HCT116 (cell line): ENCODE data around the gene EIF2B4. TPM values are rescaled to one million over a fixed set of nuclear protein-coding genes. Genes with fewer than 3 reads are reported as not detected.

ENCODE experiments used
- ATAC-seq: fragments of 200-7000 bp; cut with Tn5 transposase; 2 replicates; pipeline ENCODE4 v1.9.1; 2020; ENCODE audit warnings: mild to moderate bottlenecking, moderate library complexity
- BruUV-seq: library from RNA; stranded (reverse); fragments of 400-500 nt; replicated peaks from 2 replicates; lab custom pipeline; 2021; lab: Mats Ljungman, UMichigan
- CTCF ChIA-PET: fragments of 300-600 bp; sonication (Branson Sonifier 250); formaldehyde crosslinking; loops from one replicate; lab custom pipeline; 2021; ENCODE audit warnings: antibody characterized with exemption; lab: Charles Lee
- POLR2A ChIA-PET: fragments of 300-600, 350-600 bp; sonication (Branson Sonifier 250); formaldehyde crosslinking; loops from one replicate; lab custom pipeline; 2021; ENCODE audit warnings: antibody characterized with exemption; lab: Charles Lee
- RAD21 ChIA-PET, 2 experiments: fragments of 300-600 bp; sonication (Branson Sonifier 250); formaldehyde crosslinking; loops; one replicate each; lab custom pipeline; 2023; ENCODE audit warnings: low total read pairs in 2 of 2; ENCODE audit not compliant: uncharacterized antibody in 2 of 2, unreplicated experiment in 2 of 2, low non-redundant PET in 1 of 2; lab: Charles Lee
- DNase-seq: peaks from one replicate; pipeline ENCODE4 v3.0.0-alpha.2; 2010; ENCODE audit warnings: low read depth, low spot score
- H2AFZ ChIP-seq: fragments of 200-600 bp; shearing (Covaris generic), sonication (generic); 2 replicates; pipeline ENCODE4 v1.6.1; 2017; ENCODE audit warnings: low read depth, mixed run types, mixed read lengths, antibody characterized with exemption, low read length; ENCODE audit not compliant: poor library complexity, severe bottlenecking
- H3K27ac ChIP-seq: 2 replicates; pipeline ENCODE4 v1.5.1; 2012; ENCODE audit warnings: low read depth, low read length
- H3K27me3 ChIP-seq: fragments of 200-600 bp; sonication (generic); 2 replicates; pipeline ENCODE4 v1.6.1; 2016; ENCODE audit warnings: mixed run types, low read length, mixed read lengths; ENCODE audit not compliant: insufficient read depth
- H3K36me3 ChIP-seq, 2 experiments: fragments of 200-500 bp in 1 of 2; fragments of 200-600 bp in 1 of 2; sonication (Bioruptor generic) in 1 of 2; sonication (generic) in 1 of 2; 2 replicates each; pipeline versions ENCODE4 v1.5.1 to v1.6.1; 2014 to 2016; ENCODE audit warnings: low read length in 2 of 2, inconsistent platforms in 1 of 2, mixed read lengths in 1 of 2, mixed run types in 1 of 2; ENCODE audit not compliant: insufficient read depth in 2 of 2, control insufficient read depth in 1 of 2
- H3K4me1 ChIP-seq, 2 experiments: fragments of 200-600 bp in 1 of 2; sonication (generic) in 1 of 2; 2 replicates each; pipeline versions ENCODE4 v1.5.1 to v1.6.1; 2012 to 2017; ENCODE audit warnings: low read length in 2 of 2, inconsistent platforms in 1 of 2, mild to moderate bottlenecking in 1 of 2, mixed read lengths in 1 of 2, mixed run types in 1 of 2, moderate library complexity in 1 of 2; ENCODE audit not compliant: insufficient read depth in 2 of 2, control insufficient read depth in 1 of 2
- H3K4me2 ChIP-seq: fragments of 200-600 bp; sonication (generic); 2 replicates; pipeline ENCODE4 v1.6.1; 2017; ENCODE audit warnings: mixed run types, low read length, mixed read lengths
- H3K4me3 ChIP-seq, 2 experiments: fragments of 200-600 bp in 1 of 2; sonication (generic) in 1 of 2; replicated peaks in 1 of 2; 2 replicates each; pipeline ENCODE4 v1.5.1; 2011 to 2016; ENCODE audit warnings: low read length in 2 of 2, control low read depth in 1 of 2, low read depth in 1 of 2, mild to moderate bottlenecking in 1 of 2, mixed read lengths in 1 of 2, mixed run types in 1 of 2
- H3K79me2 ChIP-seq: fragments of 200-600 bp; sonication (generic); 2 replicates; pipeline ENCODE4 v1.6.1; 2017; ENCODE audit warnings: mild to moderate bottlenecking, mixed run types, low read length, moderate library complexity, mixed read lengths; ENCODE audit not compliant: insufficient read depth
- H3K9ac ChIP-seq: fragments of 200-600 bp; sonication (generic); 2 replicates; pipeline ENCODE4 v1.6.1; 2016; ENCODE audit warnings: low read length, mixed read lengths
- H3K9me2 ChIP-seq: fragments of 200-600 bp; sonication (generic), shearing (Covaris generic); 2 replicates; pipeline ENCODE4 v1.6.1; 2017; ENCODE audit warnings: mixed run types, mild to moderate bottlenecking, moderate library complexity; ENCODE audit not compliant: insufficient read depth
- H3K9me3 ChIP-seq, 2 experiments: fragments of 200-500 bp in 1 of 2; fragments of 200-600 bp in 1 of 2; sonication (Bioruptor generic) in 1 of 2; sonication (generic) in 1 of 2; 2 replicates each; pipeline ENCODE4 v1.6.1; 2014 to 2017; ENCODE audit warnings: low read length in 2 of 2, mixed read lengths in 2 of 2, inconsistent platforms in 1 of 2, low read depth in 1 of 2, mild to moderate bottlenecking in 1 of 2, mixed run types in 1 of 2, moderate library complexity in 1 of 2; ENCODE audit not compliant: control insufficient read depth in 1 of 2, insufficient read depth in 1 of 2
- H4K20me1 ChIP-seq: fragments of 200-600 bp; sonication (generic), shearing (Covaris generic); 2 replicates; pipeline ENCODE4 v1.6.1; 2017; ENCODE audit warnings: mixed run types, mild to moderate bottlenecking, moderate library complexity; ENCODE audit not compliant: insufficient read depth
- ATF3 ChIP-seq: IDR thresholded peaks from 2 replicates; pipeline ENCODE4 v1.6.1; 2012
- CEBPB ChIP-seq: IDR thresholded peaks from 2 replicates; pipeline ENCODE4 v1.6.1; 2012; ENCODE audit warnings: low read depth
- CTCF ChIP-seq, 3 experiments: fragments of 200-600 bp in 1 of 3; sonication (generic) in 1 of 3; IDR thresholded peaks in 2 of 3; conservative IDR thresholded peaks in 1 of 3; 2 replicates each; pipeline ENCODE4 v1.5.1; 2012 to 2017; ENCODE audit warnings: low read depth in 2 of 3, low read length in 2 of 3, antibody characterized with exemption in 1 of 3, borderline replicate concordance in 1 of 3, control low read depth in 1 of 3, mild to moderate bottlenecking in 1 of 3, mixed read lengths in 1 of 3, mixed run types in 1 of 3, moderate library complexity in 1 of 3; ENCODE audit not compliant: insufficient read depth in 1 of 3
- EGR1 ChIP-seq: IDR thresholded peaks from 2 replicates; pipeline ENCODE4 v1.6.1; 2012; ENCODE audit warnings: low read depth
- EZH2phosphoT487 ChIP-seq: fragments of 200-600 bp; IDR thresholded peaks from 2 replicates; pipeline ENCODE4 v1.6.1; 2018; ENCODE audit warnings: antibody characterized with exemption, borderline replicate concordance
- FOSL1 ChIP-seq: IDR thresholded peaks from 2 replicates; pipeline ENCODE4 v1.6.1; 2012; ENCODE audit warnings: low read depth
- POLR2A ChIP-seq: IDR thresholded peaks from 2 replicates; pipeline ENCODE4 v1.7.0; 2011; ENCODE audit warnings: borderline replicate concordance; ENCODE audit not compliant: insufficient read depth, insufficient read length; ENCODE audit errors: extremely low read depth
- RAD21 ChIP-seq: IDR thresholded peaks from 2 replicates; pipeline ENCODE4 v1.6.1; 2012; ENCODE audit warnings: low read depth, mild to moderate bottlenecking
- REST ChIP-seq: IDR thresholded peaks from 2 replicates; pipeline ENCODE4 v1.6.1; 2012; ENCODE audit warnings: low read depth
- SIN3A ChIP-seq: IDR thresholded peaks from 2 replicates; pipeline ENCODE4 v1.6.1; 2012; ENCODE audit warnings: low read depth
- ZBTB33 ChIP-seq: IDR thresholded peaks from 2 replicates; pipeline ENCODE4 v1.6.1; 2011; ENCODE audit warnings: mild to moderate bottlenecking, low read length, moderate library complexity; ENCODE audit not compliant: insufficient replicate concordance; ENCODE audit errors: extremely low read depth
- ZFX ChIP-seq: fragments of 450-650 bp; IDR thresholded peaks from 2 replicates; pipeline ENCODE4 v1.6.1; 2017
- intact Hi-C: fragments of 100-400 bp; cut with micrococcal nuclease; formaldehyde crosslinking; loops from 2 replicates; pipeline ENCODE4 v1.10.0; 2022
- total RNA-seq: library from RNA; stranded (reverse); gene quantifications from one replicate; pipeline ENCODE4 v1.2.1, GENCODE V29; 2021; ENCODE audit not compliant: unreplicated experiment

EIF2B4 gene
- total RNA-seq, 1 experiment from 2014 or later, result 43.8 TPM

GRCh38 chr2:27335311-27335710 lies 34.8 kb downstream of the EIF2B4 start:
- no TSS peak for BruUV-seq
- H3K79me2 ChIP-seq, result no peaks in the 10 kb centered on the region
- H2AFZ ChIP-seq, result no peak overlapping the region
- ChIA-PET POLR2A (no interaction called here), RAD21 (no interaction called here), CTCF (no interaction called here)
- no peaks in the 10 kb centered on the region for H3K9me2 ChIP-seq
- H3K36me3 ChIP-seq, result peaks cover 29 to 42% of the 10 kb centered on the region in 2 experiments; a peak in 3 of 4 replicates
- H3K27ac ChIP-seq, result no peak overlapping the region
- H3K4me2 ChIP-seq, result no peak overlapping the region
- DNase-seq (no peak), ATAC-seq (no peak)
- no peaks in the 10 kb centered on the region for H3K27me3 ChIP-seq
- no peaks in the 10 kb centered on the region for H3K9me3 ChIP-seq
- no peak overlapping the region for H3K4me3 ChIP-seq
- intact Hi-C loops, result no loop called here
- no peak for TF ChIP-seq SIN3A
- TF ChIP-seq POLR2A, result no peak
- TF ChIP-seq ATF3, result no peak
- no peak for TF ChIP-seq ZBTB33
- TF ChIP-seq EGR1, result no peak
- no peak for TF ChIP-seq CTCF (IDR thresholded peaks at IDR 0.05 in 2 of 3, conservative IDR thresholded peaks at IDR 0.05 in 1 of 3; ENCODE audit: borderline replicate concordance in 1 of 3, insufficient read depth in 1 of 3, low read depth in 2 of 3, low read length in 2 of 3)
- TF ChIP-seq REST, result no peak
- no peak for TF ChIP-seq EZH2phosphoT487
- TF ChIP-seq CEBPB, result no peak
- TF ChIP-seq FOSL1, result no peak
- no peak for TF ChIP-seq RAD21
- TF ChIP-seq ZFX, result no peak
- H3K4me1 ChIP-seq, result no peaks in the 10 kb centered on the region
- no peaks in the 10 kb centered on the region for H4K20me1 ChIP-seq
- H3K9ac ChIP-seq, result no peak overlapping the region
